MV-4-11 (cell line): ENCODE results near the gene CYFIP1.
A peak's percentile ranks its signal among the peaks of the same experiment; 100 is the strongest.

ENCODE experiments used
- DNase-seq: peaks from one replicate; lab custom pipeline; 2025; lab: John Stamatoyannopoulos, UW

The CYFIP1 gene

GRCh38 chr15:22889146-22889818 is 90.9 kb downstream of the CYFIP1 start:
- no peak for DNase-seq

GRCh38 chr15:22888120-22888859 is 91.9 kb downstream of the CYFIP1 start:
- peak; percentile 61 for DNase-seq

GRCh38 chr15:22887157-22887951 is 92.8 kb downstream of the CYFIP1 start:
- peak; percentile 52 for DNase-seq

- DNase-seq, result no peak
Measured at GRCh38 chr15:22885120-22885519, 95.0 kb downstream of the CYFIP1 start.

GRCh38 chr15:22884344-22884743 is 95.8 kb downstream of the CYFIP1 start:
- DNase-seq, result no peak

- DNase-seq, result no peak
Measured at GRCh38 chr15:22883196-22883595, 97.0 kb downstream of the CYFIP1 start.

- DNase-seq, result no peak
Measured at GRCh38 chr15:22881739-22882440, 98.3 kb downstream of the CYFIP1 start.

- no peak for DNase-seq
Measured at GRCh38 chr15:22880981-22881738, 99.0 kb downstream of the CYFIP1 start.

GRCh38 chr15:22880068-22880980 is 99.8 kb downstream of the CYFIP1 start:
- DNase-seq, result no peak

GRCh38 chr15:22878103-22878502 is 102.1 kb downstream of the CYFIP1 start:
- DNase-seq, result no peak

GRCh38 chr15:22877607-22878006 is 102.6 kb downstream of the CYFIP1 start:
- no peak for DNase-seq

- no peak for DNase-seq
Measured at GRCh38 chr15:22877117-22877516, 103.1 kb downstream of the CYFIP1 start.

GRCh38 chr15:22874966-22875365 is 105.2 kb downstream of the CYFIP1 start:
- no peak for DNase-seq

- no peak for DNase-seq
Measured at GRCh38 chr15:22874256-22874655, 105.9 kb downstream of the CYFIP1 start.

- DNase-seq, result no peak
Measured at GRCh38 chr15:22873841-22874240, 106.3 kb downstream of the CYFIP1 start.

- DNase-seq, result no peak
Measured at GRCh38 chr15:22872936-22873701, 107.0 kb downstream of the CYFIP1 start.

- DNase-seq, result no peak
Measured at GRCh38 chr15:22871481-22872086, 108.6 kb downstream of the CYFIP1 start.

GRCh38 chr15:22870865-22871264 is 109.3 kb downstream of the CYFIP1 start:
- no peak for DNase-seq

- DNase-seq, result no peak
Measured at GRCh38 chr15:22869856-22870255, 110.3 kb downstream of the CYFIP1 start.
